Activated naive CD4-positive, alpha-beta T cell treated with anti-CD3 and anti-CD28 coated beads for 36 hours (primary cell): ENCODE results near the gene PROS1. TPM values are rescaled to one million over a fixed set of nuclear protein-coding genes. Genes with fewer than 3 reads are reported as not detected.
"Not testable (repeated sequence)": the region's sequence is repeated elsewhere in the genome, so short reads cannot be mapped to it uniquely, and the experiment has no call there.

ENCODE experiments used
- CTCF ChIA-PET: fragments of 350-600 bp; sonication (Branson Sonifier 250); formaldehyde crosslinking; loops from one replicate; lab custom pipeline; 2021; ENCODE audit warnings: antibody characterized with exemption; lab: Charles Lee
- DNase-seq: peaks from one replicate; pipeline ENCODE4 v3.0.0-alpha.2; 2020
- H3K27ac Mint-ChIP-seq: one replicate; pipeline ENCODE4 v1.8.0; 2021; ENCODE audit warnings: mild to moderate bottlenecking, mixed read lengths
- H3K27me3 Mint-ChIP-seq: one replicate; pipeline ENCODE4 v1.8.0; 2021; ENCODE audit warnings: low read depth, mixed read lengths
- H3K36me3 Mint-ChIP-seq: one replicate; pipeline ENCODE4 v1.8.0; 2021; ENCODE audit warnings: low read depth, mixed read lengths
- H3K4me1 Mint-ChIP-seq: one replicate; pipeline ENCODE4 v1.8.0; 2021; ENCODE audit warnings: low read depth, mixed read lengths
- H3K4me3 Mint-ChIP-seq: one replicate; pipeline ENCODE4 v1.8.0; 2021; ENCODE audit warnings: mild to moderate bottlenecking, moderate library complexity, mixed read lengths
- H3K9me3 Mint-ChIP-seq: one replicate; pipeline ENCODE4 v1.8.0; 2021; ENCODE audit warnings: mixed read lengths
- intact Hi-C: fragments of 100-400 bp; cut with micrococcal nuclease; formaldehyde crosslinking; loops from one replicate; pipeline ENCODE4 v1.15.1; 2023
- total RNA-seq, 2 experiments: library from RNA; stranded (reverse); gene quantifications; one replicate each; pipeline ENCODE4 v1.2.3, GENCODE V29; 2021

The PROS1 gene
- total RNA-seq, 2 experiments from 2014 or later = 0.55 to 0.94 TPM

- DNase-seq, H3K36me3 Mint-ChIP-seq: not testable (repeated sequence)
These were observed 56.1 kb downstream of the PROS1 start for GRCh38 chr3:93917546-93918029.

GRCh38 chr3:93913623-93914022, 60.1 kb downstream of the PROS1 start:
- H3K4me1 Mint-ChIP-seq, H3K27ac Mint-ChIP-seq, intact Hi-C loops, H3K27me3 Mint-ChIP-seq, H3K36me3 Mint-ChIP-seq, H3K4me3 Mint-ChIP-seq, H3K9me3 Mint-ChIP-seq, CTCF ChIA-PET, DNase-seq: not testable (repeated sequence)

More at GRCh38 chr3:93917546-93918029, 56.1 kb downstream of the PROS1 start:
- H3K4me3 Mint-ChIP-seq, H3K4me1 Mint-ChIP-seq, intact Hi-C loops, H3K9me3 Mint-ChIP-seq, H3K27ac Mint-ChIP-seq, H3K27me3 Mint-ChIP-seq, CTCF ChIA-PET: not testable (repeated sequence)

GRCh38 chr3:93911206-93911605, 62.5 kb downstream of the PROS1 start:
- H3K4me3 Mint-ChIP-seq = no peak overlapping the region
- no peak overlapping the region for H3K27ac Mint-ChIP-seq
- H3K27me3 Mint-ChIP-seq = no peaks in the 10 kb centered on the region
- peaks cover 3% of the 10 kb centered on the region for H3K9me3 Mint-ChIP-seq
- H3K36me3 Mint-ChIP-seq = no peaks in the 10 kb centered on the region
- intact Hi-C loops = no loop called here
- DNase-seq = no peak
- no peaks in the 10 kb centered on the region for H3K4me1 Mint-ChIP-seq
- CTCF ChIA-PET = no interaction called here

- no peak overlapping the region for H3K4me3 Mint-ChIP-seq
- no peaks in the 10 kb centered on the region for H3K4me1 Mint-ChIP-seq
- intact Hi-C loops = no loop called here
- CTCF ChIA-PET = no interaction called here
- no peak overlapping the region for H3K27ac Mint-ChIP-seq
- H3K27me3 Mint-ChIP-seq = no peaks in the 10 kb centered on the region
- H3K36me3 Mint-ChIP-seq = no peaks in the 10 kb centered on the region
- no peak for DNase-seq
- H3K9me3 Mint-ChIP-seq = peaks cover 3% of the 10 kb centered on the region
These were observed 63.6 kb downstream of the PROS1 start for GRCh38 chr3:93910097-93910496.

- H3K36me3 Mint-ChIP-seq = no peaks in the 10 kb centered on the region
- H3K27me3 Mint-ChIP-seq = no peaks in the 10 kb centered on the region
- CTCF ChIA-PET = no interaction called here
- DNase-seq = no peak
- intact Hi-C loops = no loop called here
- no peaks in the 10 kb centered on the region for H3K4me1 Mint-ChIP-seq
- H3K9me3 Mint-ChIP-seq = peaks cover under 1% of the 10 kb centered on the region
- H3K4me3 Mint-ChIP-seq = no peak overlapping the region
- H3K27ac Mint-ChIP-seq = no peak overlapping the region
These were observed 66.6 kb downstream of the PROS1 start for GRCh38 chr3:93907132-93907531.

- Mint-ChIP-seq H3K4me3 (no peak overlapping the region), H3K4me1 (no peaks in the 10 kb centered on the region), H3K9me3 (no peaks in the 10 kb centered on the region), H3K27me3 (no peaks in the 10 kb centered on the region), H3K36me3 (no peaks in the 10 kb centered on the region), H3K27ac (no peak overlapping the region)
- CTCF ChIA-PET = no interaction called here
- intact Hi-C loops = no loop called here
- no peak for DNase-seq
These were observed 67.5 kb downstream of the PROS1 start for GRCh38 chr3:93906245-93906644.

- Mint-ChIP-seq H3K36me3 (no peaks in the 10 kb centered on the region), H3K4me1 (no peaks in the 10 kb centered on the region), H3K9me3 (no peaks in the 10 kb centered on the region), H3K4me3 (no peak overlapping the region), H3K27me3 (no peaks in the 10 kb centered on the region), H3K27ac (no peak overlapping the region)
- intact Hi-C loops = no loop called here
- CTCF ChIA-PET = no interaction called here
- DNase-seq = no peak
These were observed 69.1 kb downstream of the PROS1 start for GRCh38 chr3:93904568-93904967.

GRCh38 chr3:93878250-93879017, 95.3 kb downstream of the PROS1 start:
- H3K4me3 Mint-ChIP-seq, CTCF ChIA-PET: not testable (repeated sequence)

GRCh38 chr3:93877427-93877826, 96.3 kb downstream of the PROS1 start:
- H3K4me3 Mint-ChIP-seq, H3K27ac Mint-ChIP-seq, intact Hi-C loops, DNase-seq, CTCF ChIA-PET, H3K4me1 Mint-ChIP-seq, H3K36me3 Mint-ChIP-seq, H3K27me3 Mint-ChIP-seq, H3K9me3 Mint-ChIP-seq: not testable (repeated sequence)

More at GRCh38 chr3:93878250-93879017, 95.3 kb downstream of the PROS1 start:
- H3K36me3 Mint-ChIP-seq, H3K9me3 Mint-ChIP-seq, intact Hi-C loops, DNase-seq, H3K27me3 Mint-ChIP-seq, H3K4me1 Mint-ChIP-seq, H3K27ac Mint-ChIP-seq: not testable (repeated sequence)

GRCh38 chr3:93873412-93873811, 100.3 kb downstream of the PROS1 start:
- H3K4me1 Mint-ChIP-seq, H3K27me3 Mint-ChIP-seq, H3K4me3 Mint-ChIP-seq, intact Hi-C loops, H3K9me3 Mint-ChIP-seq, H3K36me3 Mint-ChIP-seq, CTCF ChIA-PET, H3K27ac Mint-ChIP-seq, DNase-seq: not testable (repeated sequence)

- CTCF ChIA-PET = no interaction called here
These were observed 106.3 kb downstream of the PROS1 start for GRCh38 chr3:93867425-93867824.

GRCh38 chr3:93861017-93861416, 112.7 kb downstream of the PROS1 start:
- H3K4me3 Mint-ChIP-seq = no peak overlapping the region
- no peak for DNase-seq
- H3K27me3 Mint-ChIP-seq = no peaks in the 10 kb centered on the region
- H3K9me3 Mint-ChIP-seq = no peaks in the 10 kb centered on the region
- H3K27ac Mint-ChIP-seq = no peak overlapping the region
- H3K4me1 Mint-ChIP-seq = no peaks in the 10 kb centered on the region
- H3K36me3 Mint-ChIP-seq = no peaks in the 10 kb centered on the region
- intact Hi-C loops = no loop called here
- CTCF ChIA-PET = interaction anchor here (0.6 to 0.8 kb wide), 2 partner anchors 20 to 1733 kb away, joined by 3 read pairs; no protein-coding TSS in a partner anchor

More at GRCh38 chr3:93867425-93867824, 106.3 kb downstream of the PROS1 start:
- H3K4me3 Mint-ChIP-seq = no peak overlapping the region
- H3K4me1 Mint-ChIP-seq = no peaks in the 10 kb centered on the region
- no peak for DNase-seq
- H3K27ac Mint-ChIP-seq = no peak overlapping the region
- no peaks in the 10 kb centered on the region for H3K9me3 Mint-ChIP-seq
- intact Hi-C loops = no loop called here
- H3K27me3 Mint-ChIP-seq = peaks cover 2% of the 10 kb centered on the region
- no peaks in the 10 kb centered on the region for H3K36me3 Mint-ChIP-seq

GRCh38 chr3:93855401-93855800, 118.3 kb downstream of the PROS1 start:
- no peaks in the 10 kb centered on the region for H3K9me3 Mint-ChIP-seq
- H3K27ac Mint-ChIP-seq = no peak overlapping the region
- no peaks in the 10 kb centered on the region for H3K4me1 Mint-ChIP-seq
- H3K27me3 Mint-ChIP-seq = no peaks in the 10 kb centered on the region
- CTCF ChIA-PET = no interaction called here
- intact Hi-C loops = loop anchor here (10.0 kb wide), 1 partner anchor 89 kb away; no protein-coding TSS in a partner anchor
- H3K4me3 Mint-ChIP-seq = no peak overlapping the region
- no peak for DNase-seq
- H3K36me3 Mint-ChIP-seq = no peaks in the 10 kb centered on the region
